Liver (tissue), 9 donors: ENCODE measurements around the gene OSBPL10. TPM values are rescaled to one million over a fixed set of nuclear protein-coding genes. Genes with fewer than 3 reads are reported as not detected.

ENCODE experiments used
- DNase-seq: peaks from one replicate; pipeline ENCODE4 v3.0.0-alpha.2; 2017; ENCODE audit warnings: low spot score
- H3K27ac ChIP-seq, 2 donors: one replicate each; pipeline ENCODE4 v1.7.0; 2013; ENCODE audit warnings: inconsistent platforms in 2 of 2, low read length in 2 of 2, control low read depth in 1 of 2, low read depth in 1 of 2, mild to moderate bottlenecking in 1 of 2
- H3K27me3 ChIP-seq, 4 donors: one replicate each; pipeline versions ENCODE4 v1.6.1 to v1.7.0; 2013; ENCODE audit warnings: low read length in 3 of 4, inconsistent platforms in 1 of 4, mild to moderate bottlenecking in 1 of 4, moderate library complexity in 1 of 4; ENCODE audit not compliant: control insufficient read depth in 4 of 4, insufficient read depth in 4 of 4
- H3K36me3 ChIP-seq, 4 donors: one replicate each; pipeline versions ENCODE4 v1.6.1 to v1.7.0; 2013; ENCODE audit warnings: low read length in 3 of 4, mild to moderate bottlenecking in 3 of 4, low read depth in 1 of 4, moderate library complexity in 1 of 4; ENCODE audit not compliant: control insufficient read depth in 4 of 4, insufficient read depth in 3 of 4
- H3K4me1 ChIP-seq, 4 donors: one replicate each; pipeline versions ENCODE4 v1.6.1 to v1.7.0; 2013; ENCODE audit warnings: low read length in 3 of 4, mild to moderate bottlenecking in 3 of 4, moderate library complexity in 1 of 4; ENCODE audit not compliant: control insufficient read depth in 4 of 4, insufficient read depth in 4 of 4
- H3K4me3 ChIP-seq, 3 donors: one replicate each; pipeline versions ENCODE4 v1.6.1 to v1.7.0; 2013; ENCODE audit warnings: low read length in 3 of 3, control low read depth in 1 of 3, low read depth in 1 of 3, mild to moderate bottlenecking in 1 of 3
- H3K9ac ChIP-seq, 2 donors: one replicate each; pipeline ENCODE4 v1.7.0; 2013; ENCODE audit warnings: low read length in 2 of 2, mild to moderate bottlenecking in 2 of 2, moderate library complexity in 2 of 2, control low read depth in 1 of 2, low read depth in 1 of 2
- H3K9me3 ChIP-seq, 4 donors: one replicate each; pipeline versions ENCODE4 v1.6.1 to v1.7.0; 2013; ENCODE audit warnings: low read length in 3 of 4; ENCODE audit not compliant: control insufficient read depth in 4 of 4
- ATF3 ChIP-seq: IDR thresholded peaks from 2 replicates; pipeline ENCODE4 v1.6.1; 2016; ENCODE audit warnings: antibody characterized with exemption
- EGR1 ChIP-seq, 2 donors: IDR thresholded peaks; 2 replicates each; pipeline ENCODE4 v1.6.1; 2016 to 2018; ENCODE audit warnings: antibody characterized with exemption in 2 of 2, low read depth in 2 of 2
- FOXA1 ChIP-seq: IDR thresholded peaks from 2 replicates; pipeline ENCODE4 v1.6.1; 2016; ENCODE audit warnings: antibody characterized with exemption
- FOXA2 ChIP-seq: IDR thresholded peaks from 2 replicates; pipeline ENCODE4 v1.6.1; 2016; ENCODE audit warnings: antibody characterized with exemption
- GABPA ChIP-seq, 2 donors: IDR thresholded peaks in 1 of 2; conservative IDR thresholded peaks in 1 of 2; 2 replicates each; pipeline ENCODE4 v1.6.1; 2016; ENCODE audit warnings: antibody characterized with exemption in 2 of 2, mild to moderate bottlenecking in 1 of 2, moderate library complexity in 1 of 2
- HNF4A ChIP-seq, 2 donors: conservative IDR thresholded peaks; 2 replicates each; pipeline ENCODE4 v1.6.1; 2016; ENCODE audit warnings: antibody characterized with exemption in 2 of 2, mild to moderate bottlenecking in 2 of 2
- HNF4G ChIP-seq: IDR thresholded peaks from 2 replicates; pipeline ENCODE4 v1.6.1; 2016; ENCODE audit warnings: antibody characterized with exemption
- JUND ChIP-seq, 2 donors: IDR thresholded peaks; 2 replicates each; pipeline ENCODE4 v1.6.1; 2016; ENCODE audit warnings: antibody characterized with exemption in 2 of 2
- MAX ChIP-seq: IDR thresholded peaks from 2 replicates; pipeline ENCODE4 v1.6.1; 2016; ENCODE audit warnings: antibody characterized with exemption
- NR2F2 ChIP-seq: IDR thresholded peaks from 2 replicates; pipeline ENCODE4 v1.6.1; 2016; ENCODE audit warnings: antibody characterized with exemption
- RAD21 ChIP-seq, 2 donors: IDR thresholded peaks; 2 replicates each; pipeline ENCODE4 v1.6.1; 2016; ENCODE audit warnings: antibody characterized with exemption in 2 of 2, mild to moderate bottlenecking in 2 of 2
- TAF1 ChIP-seq: conservative IDR thresholded peaks from 2 replicates; pipeline ENCODE4 v1.6.1; 2016; ENCODE audit warnings: antibody characterized with exemption, mild to moderate bottlenecking
- YY1 ChIP-seq: IDR thresholded peaks from 2 replicates; pipeline ENCODE4 v1.6.1; 2016; ENCODE audit warnings: antibody characterized with exemption, mild to moderate bottlenecking
- WGBS: extraction: QIAGEN DNeasy Blood & Tissue Kit; methylation state at CpG from one replicate; pipeline ENCODE4 v1.1.7; 2013; 5-methylcytosine and 5-hydroxymethylcytosine counted together
- polyA plus RNA-seq, 2 donors: library from polyadenylated mRNA; stranded (reverse) in 1 of 2; unstranded in 1 of 2; fragments of 200-250 nt in 1 of 2; fragments of >200 nt in 1 of 2; fragmentation: Nextera tagmentation in 1 of 2; extraction: Ambion mirVana in 1 of 2; gene quantifications; one replicate each; pipeline versions ENCODE4 v1.2.1 to v1.2.3, GENCODE V29; 2013 to 2015
- total RNA-seq, 2 donors: library from RNA; depleted of rRNA; stranded (reverse); fragments of >200 nt; gene quantifications; one replicate each; pipeline ENCODE4 v1.2.3, GENCODE V29; 2014
- TF ChIP-seq, protein P1 (sequence below): IDR thresholded peaks from 2 replicates; pipeline ENCODE4 v1.6.1; 2016; ENCODE audit warnings: antibody characterized with exemption
- TF ChIP-seq, protein P2 (sequence below): fragments of 150-350 bp; IDR thresholded peaks from 2 replicates; pipeline ENCODE4 v1.5.1; 2017; ENCODE audit warnings: improper control_type of control experiment, low read depth, low read length; ENCODE audit not compliant: missing input control
- TF ChIP-seq, protein P3 (sequence below): IDR thresholded peaks from 2 replicates; pipeline ENCODE4 v1.6.1; 2016; ENCODE audit warnings: antibody characterized with exemption, mild to moderate bottlenecking
- donor health status: healthy.
- donor health status: healthy.
- donor health status: healthy.
- donor health status: healthy.
- donor health status: healthy.

The OSBPL10 gene
- total and polyA plus RNA-seq, 4 donors, result 0.75 to 4.0 (median 1.7) TPM

DNA sequence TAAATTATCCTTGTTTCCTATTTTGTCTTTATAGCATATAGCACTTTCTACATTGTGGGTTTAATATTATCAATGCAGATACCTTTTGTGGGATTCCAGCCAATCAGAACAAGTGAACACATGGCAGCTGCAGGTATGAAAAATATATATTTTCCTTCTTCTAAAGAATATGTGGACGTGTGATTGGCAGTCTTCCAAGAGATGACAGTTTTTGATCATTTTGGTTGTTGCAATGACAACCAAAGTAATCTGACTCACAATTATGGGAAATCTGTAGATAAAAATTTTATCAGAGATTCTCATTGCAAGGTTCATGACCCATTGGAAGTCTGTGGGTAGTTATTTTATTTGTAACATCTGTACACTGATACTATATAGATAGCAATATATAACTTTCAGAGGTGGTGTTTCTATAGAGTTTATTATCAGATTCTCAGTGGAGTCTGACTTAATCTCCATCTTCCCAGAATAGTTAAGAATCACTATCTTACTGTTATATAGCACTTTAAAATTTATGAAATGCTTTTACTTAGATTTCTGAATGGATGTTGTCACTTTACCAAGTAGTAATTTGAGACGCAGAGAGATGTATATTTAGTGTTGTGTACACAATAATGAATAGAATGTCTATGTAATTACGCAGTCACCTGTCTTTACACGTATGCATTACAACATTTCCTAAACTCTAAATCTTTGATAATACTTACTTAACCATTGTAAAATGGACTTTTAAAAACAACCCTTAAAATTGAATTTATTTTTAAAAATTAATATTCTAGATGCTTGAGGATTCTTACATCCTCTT, 365.8 kb downstream of the OSBPL10 start (continued):
- no peak for TF ChIP-seq FOXA1
- no peak for TF ChIP-seq HNF4A (conservative IDR thresholded peaks at IDR 0.05)

- WGBS, result 74% methylated on average over 5 of the region's 5 CpGs
- no peak overlapping the region for H3K27ac ChIP-seq
Measured at GRCh38 chr3:31614162-31614921, 366.7 kb downstream of the OSBPL10 start.

GRCh38 chr3:31613654-31614053, 367.4 kb downstream of the OSBPL10 start:
- Histone ChIP-seq H3K27me3 (no peaks in the 10 kb centered on the region), H3K27ac (no peak overlapping the region), H3K9ac (no peak overlapping the region), H3K9me3 (no peaks in the 10 kb centered on the region), H3K36me3 (peaks cover 0 to 2% (median 0%) of the 10 kb centered on the region in 4 donors), H3K4me3 (no peak overlapping the region), H3K4me1 (no peaks in the 10 kb centered on the region)
- 87% methylated on average over 4 of the region's 4 CpGs for WGBS
- DNase-seq, result no peak
- TF ChIP-seq MAX (no peak), HNF4A (conservative IDR thresholded peaks at IDR 0.05) (no peak), FOXA1 (no peak), TAF1 (no peak), EGR1 (IDR thresholded peaks at IDR 0.05; ENCODE audit: low read depth in 2 of 2) (no peak), NR2F2 (no peak), HNF4G (no peak), ATF3 (no peak), RAD21 (IDR thresholded peaks at IDR 0.05) (no peak), YY1 (no peak), JUND (IDR thresholded peaks at IDR 0.05) (no peak)
- TF ChIP-seq, protein P1, sequence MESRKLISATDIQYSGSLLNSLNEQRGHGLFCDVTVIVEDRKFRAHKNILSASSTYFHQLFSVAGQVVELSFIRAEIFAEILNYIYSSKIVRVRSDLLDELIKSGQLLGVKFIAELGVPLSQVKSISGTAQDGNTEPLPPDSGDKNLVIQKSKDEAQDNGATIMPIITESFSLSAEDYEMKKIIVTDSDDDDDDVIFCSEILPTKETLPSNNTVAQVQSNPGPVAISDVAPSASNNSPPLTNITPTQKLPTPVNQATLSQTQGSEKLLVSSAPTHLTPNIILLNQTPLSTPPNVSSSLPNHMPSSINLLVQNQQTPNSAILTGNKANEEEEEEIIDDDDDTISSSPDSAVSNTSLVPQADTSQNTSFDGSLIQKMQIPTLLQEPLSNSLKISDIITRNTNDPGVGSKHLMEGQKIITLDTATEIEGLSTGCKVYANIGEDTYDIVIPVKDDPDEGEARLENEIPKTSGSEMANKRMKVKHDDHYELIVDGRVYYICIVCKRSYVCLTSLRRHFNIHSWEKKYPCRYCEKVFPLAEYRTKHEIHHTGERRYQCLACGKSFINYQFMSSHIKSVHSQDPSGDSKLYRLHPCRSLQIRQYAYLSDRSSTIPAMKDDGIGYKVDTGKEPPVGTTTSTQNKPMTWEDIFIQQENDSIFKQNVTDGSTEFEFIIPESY, result no peak
- TF ChIP-seq, protein P2, sequence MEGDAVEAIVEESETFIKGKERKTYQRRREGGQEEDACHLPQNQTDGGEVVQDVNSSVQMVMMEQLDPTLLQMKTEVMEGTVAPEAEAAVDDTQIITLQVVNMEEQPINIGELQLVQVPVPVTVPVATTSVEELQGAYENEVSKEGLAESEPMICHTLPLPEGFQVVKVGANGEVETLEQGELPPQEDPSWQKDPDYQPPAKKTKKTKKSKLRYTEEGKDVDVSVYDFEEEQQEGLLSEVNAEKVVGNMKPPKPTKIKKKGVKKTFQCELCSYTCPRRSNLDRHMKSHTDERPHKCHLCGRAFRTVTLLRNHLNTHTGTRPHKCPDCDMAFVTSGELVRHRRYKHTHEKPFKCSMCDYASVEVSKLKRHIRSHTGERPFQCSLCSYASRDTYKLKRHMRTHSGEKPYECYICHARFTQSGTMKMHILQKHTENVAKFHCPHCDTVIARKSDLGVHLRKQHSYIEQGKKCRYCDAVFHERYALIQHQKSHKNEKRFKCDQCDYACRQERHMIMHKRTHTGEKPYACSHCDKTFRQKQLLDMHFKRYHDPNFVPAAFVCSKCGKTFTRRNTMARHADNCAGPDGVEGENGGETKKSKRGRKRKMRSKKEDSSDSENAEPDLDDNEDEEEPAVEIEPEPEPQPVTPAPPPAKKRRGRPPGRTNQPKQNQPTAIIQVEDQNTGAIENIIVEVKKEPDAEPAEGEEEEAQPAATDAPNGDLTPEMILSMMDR, result no peak

More at GRCh38 chr3:31614162-31614921, 366.7 kb downstream of the OSBPL10 start:
- TF ChIP-seq EGR1 (IDR thresholded peaks at IDR 0.05; ENCODE audit: low read depth in 2 of 2), result no peak
- TF ChIP-seq ATF3, result no peak
- TF ChIP-seq HNF4G, result no peak
- TF ChIP-seq, protein P3, sequence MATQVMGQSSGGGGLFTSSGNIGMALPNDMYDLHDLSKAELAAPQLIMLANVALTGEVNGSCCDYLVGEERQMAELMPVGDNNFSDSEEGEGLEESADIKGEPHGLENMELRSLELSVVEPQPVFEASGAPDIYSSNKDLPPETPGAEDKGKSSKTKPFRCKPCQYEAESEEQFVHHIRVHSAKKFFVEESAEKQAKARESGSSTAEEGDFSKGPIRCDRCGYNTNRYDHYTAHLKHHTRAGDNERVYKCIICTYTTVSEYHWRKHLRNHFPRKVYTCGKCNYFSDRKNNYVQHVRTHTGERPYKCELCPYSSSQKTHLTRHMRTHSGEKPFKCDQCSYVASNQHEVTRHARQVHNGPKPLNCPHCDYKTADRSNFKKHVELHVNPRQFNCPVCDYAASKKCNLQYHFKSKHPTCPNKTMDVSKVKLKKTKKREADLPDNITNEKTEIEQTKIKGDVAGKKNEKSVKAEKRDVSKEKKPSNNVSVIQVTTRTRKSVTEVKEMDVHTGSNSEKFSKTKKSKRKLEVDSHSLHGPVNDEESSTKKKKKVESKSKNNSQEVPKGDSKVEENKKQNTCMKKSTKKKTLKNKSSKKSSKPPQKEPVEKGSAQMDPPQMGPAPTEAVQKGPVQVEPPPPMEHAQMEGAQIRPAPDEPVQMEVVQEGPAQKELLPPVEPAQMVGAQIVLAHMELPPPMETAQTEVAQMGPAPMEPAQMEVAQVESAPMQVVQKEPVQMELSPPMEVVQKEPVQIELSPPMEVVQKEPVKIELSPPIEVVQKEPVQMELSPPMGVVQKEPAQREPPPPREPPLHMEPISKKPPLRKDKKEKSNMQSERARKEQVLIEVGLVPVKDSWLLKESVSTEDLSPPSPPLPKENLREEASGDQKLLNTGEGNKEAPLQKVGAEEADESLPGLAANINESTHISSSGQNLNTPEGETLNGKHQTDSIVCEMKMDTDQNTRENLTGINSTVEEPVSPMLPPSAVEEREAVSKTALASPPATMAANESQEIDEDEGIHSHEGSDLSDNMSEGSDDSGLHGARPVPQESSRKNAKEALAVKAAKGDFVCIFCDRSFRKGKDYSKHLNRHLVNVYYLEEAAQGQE, result no peak
- no peak for TF ChIP-seq TAF1
- no peak for TF ChIP-seq YY1
- no peak for TF ChIP-seq FOXA2
- TF ChIP-seq NR2F2, result no peak
- no peak for TF ChIP-seq MAX
- no peak for TF ChIP-seq GABPA (IDR thresholded peaks at IDR 0.05 in 1 of 2, conservative IDR thresholded peaks at IDR 0.05 in 1 of 2)
- H3K4me3 ChIP-seq, result no peak overlapping the region
- peaks cover 0 to 5% (median 1%) of the 10 kb centered on the region in 4 donors for H3K36me3 ChIP-seq
- H3K27me3 ChIP-seq, result no peaks in the 10 kb centered on the region
- DNase-seq, result no peak
- H3K4me1 ChIP-seq, result no peaks in the 10 kb centered on the region
- no peak overlapping the region for H3K9ac ChIP-seq
- H3K9me3 ChIP-seq, result no peaks in the 10 kb centered on the region
